Epithelial cell of proximal tubule (primary cell): Measurements from ENCODE around the gene HOXB8. TPM values are rescaled to one million over a fixed set of nuclear protein-coding genes. Genes with fewer than 3 reads are reported as not detected.

Experiments
- DNase-seq: peaks from one replicate; pipeline ENCODE4 v3.0.0-alpha.2; 2011; ENCODE audit warnings: low read depth
- H3K4me3 ChIP-seq: 2 replicates; pipeline ENCODE4 v1.5.1; 2011; ENCODE audit warnings: low read depth, mild to moderate bottlenecking, low read length
- CTCF ChIP-seq: conservative IDR thresholded peaks from 2 replicates; pipeline ENCODE4 v1.5.1; 2012; ENCODE audit warnings: low read depth, mild to moderate bottlenecking, low read length
- total RNA-seq: library from RNA; depleted of rRNA; stranded (reverse); fragments of >200 nt; gene quantifications from 2 replicates; pipeline ENCODE4 v1.2.3, GENCODE V29; 2015

Gene HOXB8
- total RNA-seq, 1 donor from 2014 or later, result 12.7 TPM

- peak overlapping the region; percentile 43 for H3K4me3 ChIP-seq
- TF ChIP-seq CTCF, result no peak
- DNase-seq, result no peak
These were observed 43.9 kb downstream of the HOXB8 start for GRCh38 chr17:48571024-48571818.

- DNase-seq, result no peak
- no peak for TF ChIP-seq CTCF
- H3K4me3 ChIP-seq, result peak overlapping the region; percentile 43
These were observed 44.6 kb downstream of the HOXB8 start for GRCh38 chr17:48570325-48571023.

GRCh38 chr17:48569674-48570324, 45.3 kb downstream of the HOXB8 start:
- TF ChIP-seq CTCF, result no peak
- peak overlapping the region; percentile 43 for H3K4me3 ChIP-seq
- DNase-seq, result no peak

- no peak for DNase-seq
- no peak for TF ChIP-seq CTCF
- H3K4me3 ChIP-seq, result peak overlapping the region; percentile 43
These were observed 45.9 kb downstream of the HOXB8 start for GRCh38 chr17:48569240-48569582.

- H3K4me3 ChIP-seq, result peak overlapping the region; percentile 43
- no peak for TF ChIP-seq CTCF
- no peak for DNase-seq
These were observed 46.4 kb downstream of the HOXB8 start for GRCh38 chr17:48568499-48569239.

- no peak for TF ChIP-seq CTCF
- no peak overlapping the region for H3K4me3 ChIP-seq
- DNase-seq, result no peak
These were observed 47.3 kb downstream of the HOXB8 start for GRCh38 chr17:48567646-48568354.
